ENCODE measurements around the gene KRTAP1-3. TPM values are rescaled to one million over a fixed set of nuclear protein-coding genes. Genes with fewer than 3 reads are reported as not detected.

KRTAP1-3 gene
- total RNA-seq, result not detected in 2 replicates

GRCh38 chr17:41034346-41034935, at the start of gene KRTAP1-3:
KRTAP1-3 (minus strand) TSS chr17:41034874; CDS start chr17:41034821, 53 bp downstream.

GRCh38 chr17:41084100-41084856, 49.6 kb upstream of the KRTAP1-3 start, which contains the start of gene KRTAP4-7:
KRTAP4-7 (plus strand) TSS chr17:41084150; CDS start chr17:41084207, 57 bp downstream.

GRCh38 chr17:41065829-41066624, 31.4 kb upstream of the KRTAP1-3 start, which contains the start of gene KRTAP2-4:
KRTAP2-4 (minus strand) TSS chr17:41065879; CDS start chr17:41065845, 34 bp downstream.

GRCh38 chr17:41060052-41060604, 25.5 kb upstream of the KRTAP1-3 start, which contains the start of gene KRTAP2-3:
KRTAP2-3 (minus strand) TSS chr17:41060114; CDS start chr17:41060050, 64 bp downstream.

GRCh38 chr17:41055130-41055529, 20.5 kb upstream of the KRTAP1-3 start, which contains the start of gene KRTAP2-2:
KRTAP2-2 (minus strand) TSS chr17:41055230; CDS start chr17:41055211, 19 bp downstream.

GRCh38 chr17:41046735-41047465, 12.2 kb upstream of the KRTAP1-3 start, which contains the start of gene KRTAP2-1:
KRTAP2-1 (minus strand) TSS chr17:41047316; CDS start chr17:41047267, 49 bp downstream.

GRCh38 chr17:41040783-41041571, 6.3 kb upstream of the KRTAP1-3 start, which contains the start of gene KRTAP1-1:
KRTAP1-1 (minus strand) TSS chr17:41041450; CDS start chr17:41041397, 53 bp downstream.

GRCh38 chr17:41029633-41030245, 4.9 kb downstream of the KRTAP1-3 start, which contains the start of gene KRTAP1-4:
KRTAP1-4 (minus strand) TSS chr17:41030195; CDS start chr17:41030078, 117 bp downstream.

GRCh38 chr17:41026715-41027471, 7.8 kb downstream of the KRTAP1-3 start, which contains the start of gene KRTAP1-5:
KRTAP1-5 (minus strand) TSS chr17:41027208; CDS start chr17:41027155, 53 bp downstream.

GRCh38 chr17:41008811-41009210, 25.9 kb downstream of the KRTAP1-3 start, which contains the start of gene KRTAP3-1:
KRTAP3-1 (minus strand) TSS chr17:41009128; CDS start chr17:41009074, 54 bp downstream.

GRCh38 chr17:40999563-40999962, 35.1 kb downstream of the KRTAP1-3 start, which contains the start of gene KRTAP3-2:
KRTAP3-2 (minus strand) TSS chr17:40999906; CDS start chr17:40999853, 53 bp downstream.

GRCh38 chr17:40993839-40994238, 40.8 kb downstream of the KRTAP1-3 start, which contains the start of gene KRTAP3-3:
KRTAP3-3 (minus strand) TSS chr17:40994164; CDS start chr17:40994097, 67 bp downstream.

GRCh38 chr17:40984226-40984625, 50.4 kb downstream of the KRTAP1-3 start, which contains the start of gene KRT40:
KRT40 (minus strand) TSS chr17:40984326; CDS start chr17:40984273, 53 bp downstream.

Other genes starting within 250 kb of the KRTAP1-3 start
- gene KRT28, start 234.9 kb downstream of the KRTAP1-3 start, total RNA-seq, result not detected in 2 replicates
- 59.0 and 68.3 TPM in 2 replicates for gene KRT10, start 212.3 kb downstream of the KRTAP1-3 start, total RNA-seq
- not detected in 2 replicates for gene KRT12, start 167.7 kb downstream of the KRTAP1-3 start, total RNA-seq
- gene KRT20, start 149.6 kb downstream of the KRTAP1-3 start, total RNA-seq, result not detected in 2 replicates
- 35.7 and 36.8 TPM in 2 replicates for gene KRT23, start 97.2 kb downstream of the KRTAP1-3 start, total RNA-seq
- gene KRT39, start 67.9 kb downstream of the KRTAP1-3 start, total RNA-seq, result not detected in 2 replicates
- gene KRT40, start 50.5 kb downstream of the KRTAP1-3 start, total RNA-seq, result 0.07 TPM in 1 of 2 replicates, not detected in the other
- not detected in 2 replicates for gene KRTAP3-3, start 40.7 kb downstream of the KRTAP1-3 start, total RNA-seq
- not detected in 2 replicates for gene KRTAP3-2, start 35.0 kb downstream of the KRTAP1-3 start, total RNA-seq
- not detected in 2 replicates for gene KRTAP3-1, start 25.7 kb downstream of the KRTAP1-3 start, total RNA-seq
- not detected in 2 replicates for gene KRTAP1-5, start 7.7 kb downstream of the KRTAP1-3 start, total RNA-seq
- not detected in 2 replicates for gene KRTAP1-4, start 4.7 kb downstream of the KRTAP1-3 start, total RNA-seq
- not detected in 2 replicates for gene KRTAP1-1, start 6.6 kb upstream of the KRTAP1-3 start, total RNA-seq
- not detected in 2 replicates for gene KRTAP2-1, start 12.4 kb upstream of the KRTAP1-3 start, total RNA-seq
- not detected in 2 replicates for gene KRTAP2-2, start 20.4 kb upstream of the KRTAP1-3 start, total RNA-seq
- gene KRTAP2-3, start 25.2 kb upstream of the KRTAP1-3 start, total RNA-seq, result 0.21 and 0.84 TPM in 2 replicates
- gene KRTAP2-4, start 31.0 kb upstream of the KRTAP1-3 start, total RNA-seq, result not detected in 2 replicates
- gene KRTAP4-7, start 49.3 kb upstream of the KRTAP1-3 start, total RNA-seq, result not detected in 2 replicates
- gene KRTAP4-8, start 63.3 kb upstream of the KRTAP1-3 start, total RNA-seq, result not detected in 2 replicates
- not detected in 2 replicates for gene KRTAP4-16, start 67.3 kb upstream of the KRTAP1-3 start, total RNA-seq
- gene KRTAP4-9, start 70.5 kb upstream of the KRTAP1-3 start, total RNA-seq, result not detected in 2 replicates
- not detected in 2 replicates for gene KRTAP4-11, start 83.5 kb upstream of the KRTAP1-3 start, total RNA-seq
- not detected in 2 replicates for gene KRTAP4-12, start 89.3 kb upstream of the KRTAP1-3 start, total RNA-seq
- gene KRTAP4-6, start 105.7 kb upstream of the KRTAP1-3 start, total RNA-seq, result not detected in 2 replicates
- not detected in 2 replicates for gene KRTAP4-5, start 115.0 kb upstream of the KRTAP1-3 start, total RNA-seq
- gene KRTAP4-4, start 125.9 kb upstream of the KRTAP1-3 start, total RNA-seq, result not detected in 2 replicates
- gene KRTAP4-3, start 133.3 kb upstream of the KRTAP1-3 start, total RNA-seq, result not detected in 2 replicates
- gene KRTAP4-2, start 143.3 kb upstream of the KRTAP1-3 start, total RNA-seq, result not detected in 2 replicates
- not detected in 2 replicates for gene KRTAP4-1, start 150.0 kb upstream of the KRTAP1-3 start, total RNA-seq
- not detected in 2 replicates for gene KRTAP9-1, start 155.0 kb upstream of the KRTAP1-3 start, total RNA-seq
- gene KRTAP9-2, start 191.8 kb upstream of the KRTAP1-3 start, total RNA-seq, result not detected in 2 replicates
- gene KRTAP9-3, start 197.6 kb upstream of the KRTAP1-3 start, total RNA-seq, result not detected in 2 replicates
- gene KRTAP9-8, start 203.1 kb upstream of the KRTAP1-3 start, total RNA-seq, result not detected in 2 replicates
- not detected in 2 replicates for gene KRTAP9-4, start 214.8 kb upstream of the KRTAP1-3 start, total RNA-seq
- gene KRTAP9-9, start 220.5 kb upstream of the KRTAP1-3 start, total RNA-seq, result not detected in 2 replicates
- not detected in 2 replicates for gene KRTAP9-6, start 230.5 kb upstream of the KRTAP1-3 start, total RNA-seq
- not detected in 2 replicates for gene KRTAP9-7, start 240.8 kb upstream of the KRTAP1-3 start, total RNA-seq

Measured in airway epithelial cell (primary cell).